ENCODE data around the gene FMR1NB.

Gene FMR1NB

DNA sequence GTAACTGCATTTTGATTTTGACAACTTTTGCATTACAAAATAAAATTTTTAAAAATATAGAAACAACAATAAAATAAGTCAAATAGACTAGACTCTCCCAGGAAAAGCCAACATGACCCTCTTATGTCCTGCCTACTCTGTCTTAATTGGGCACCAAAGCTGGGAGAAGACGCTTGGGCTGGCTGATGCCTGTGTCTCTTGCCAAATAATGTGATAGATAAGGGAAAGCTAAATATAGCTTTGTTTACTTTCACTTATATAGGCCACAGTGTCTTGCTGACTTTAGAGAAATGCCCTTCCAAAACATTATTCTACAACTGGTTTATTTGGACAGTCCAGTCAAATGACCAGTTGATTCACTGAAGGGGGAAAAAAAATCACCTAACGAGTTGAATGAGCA, 54.2 kb downstream of the FMR1NB start:
- no peak overlapping the region for H3K27ac ChIP-seq (ENCODE audit: low read length)
- no peaks in the 10 kb centered on the region for H3K9me3 ChIP-seq (ENCODE audit: insufficient read depth, low read length, severe bottlenecking)
- TF ChIP-seq, protein P1, sequence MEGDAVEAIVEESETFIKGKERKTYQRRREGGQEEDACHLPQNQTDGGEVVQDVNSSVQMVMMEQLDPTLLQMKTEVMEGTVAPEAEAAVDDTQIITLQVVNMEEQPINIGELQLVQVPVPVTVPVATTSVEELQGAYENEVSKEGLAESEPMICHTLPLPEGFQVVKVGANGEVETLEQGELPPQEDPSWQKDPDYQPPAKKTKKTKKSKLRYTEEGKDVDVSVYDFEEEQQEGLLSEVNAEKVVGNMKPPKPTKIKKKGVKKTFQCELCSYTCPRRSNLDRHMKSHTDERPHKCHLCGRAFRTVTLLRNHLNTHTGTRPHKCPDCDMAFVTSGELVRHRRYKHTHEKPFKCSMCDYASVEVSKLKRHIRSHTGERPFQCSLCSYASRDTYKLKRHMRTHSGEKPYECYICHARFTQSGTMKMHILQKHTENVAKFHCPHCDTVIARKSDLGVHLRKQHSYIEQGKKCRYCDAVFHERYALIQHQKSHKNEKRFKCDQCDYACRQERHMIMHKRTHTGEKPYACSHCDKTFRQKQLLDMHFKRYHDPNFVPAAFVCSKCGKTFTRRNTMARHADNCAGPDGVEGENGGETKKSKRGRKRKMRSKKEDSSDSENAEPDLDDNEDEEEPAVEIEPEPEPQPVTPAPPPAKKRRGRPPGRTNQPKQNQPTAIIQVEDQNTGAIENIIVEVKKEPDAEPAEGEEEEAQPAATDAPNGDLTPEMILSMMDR (IDR thresholded peaks at IDR 0.05; ENCODE audit: borderline replicate concordance, extremely low read depth, low read length, poor library complexity, severe bottlenecking), result no peak
- no peak for TF ChIP-seq EZH2 (IDR thresholded peaks at IDR 0.05; ENCODE audit: borderline replicate concordance, low read depth, low read length, severe bottlenecking)
- H3K9ac ChIP-seq (ENCODE audit: low read depth, low read length), result no peak overlapping the region
- no peak for ATAC-seq (ENCODE audit: insufficient read depth, low read depth)
- DNase-seq, result no peak
- H3K79me2 ChIP-seq (ENCODE audit: insufficient read depth, low read length), result no peaks in the 10 kb centered on the region
- H3K27me3 ChIP-seq (ENCODE audit: insufficient read depth, low read length, poor library complexity), result no peaks in the 10 kb centered on the region
- no peak overlapping the region for H2AFZ ChIP-seq (ENCODE audit: low read depth, low read length)
- H3K4me1 ChIP-seq (ENCODE audit: insufficient read depth, low read length), result no peaks in the 10 kb centered on the region
- no peaks in the 10 kb centered on the region for H4K20me1 ChIP-seq (ENCODE audit: insufficient read depth, low read length)
- no peak overlapping the region for H3K4me3 ChIP-seq (ENCODE audit: low read depth in 1 of 2, low read length in 2 of 2)
- H3K36me3 ChIP-seq (ENCODE audit: insufficient read depth, low read length), result no peaks in the 10 kb centered on the region
- no peak overlapping the region for H3K4me2 ChIP-seq (ENCODE audit: insufficient read depth, low read length)

DNA sequence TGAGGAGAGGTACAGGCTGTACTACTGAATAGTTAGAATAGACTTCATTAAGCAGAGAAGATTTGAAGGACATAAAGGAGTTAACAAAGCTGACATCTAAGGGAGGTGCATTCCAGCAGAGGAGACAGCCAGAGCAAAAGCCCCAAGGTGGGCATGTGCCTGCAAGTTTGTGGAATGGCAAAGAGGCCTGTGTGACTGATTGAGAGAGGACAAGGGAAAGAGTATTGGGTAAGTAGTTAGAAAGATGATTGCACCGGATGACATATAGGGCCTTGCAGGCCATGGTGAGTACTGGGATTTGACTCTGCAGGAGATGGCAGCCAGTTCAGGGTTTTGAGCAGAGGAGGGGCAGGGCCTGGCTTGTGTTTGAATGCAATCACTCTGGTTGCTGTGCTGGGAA, 55.9 kb downstream of the FMR1NB start:
- Histone ChIP-seq H3K36me3 (ENCODE audit: insufficient read depth, low read length) (no peaks in the 10 kb centered on the region), H3K4me1 (ENCODE audit: insufficient read depth, low read length) (no peaks in the 10 kb centered on the region), H3K9ac (ENCODE audit: low read depth, low read length) (no peak overlapping the region), H3K79me2 (ENCODE audit: insufficient read depth, low read length) (no peaks in the 10 kb centered on the region), H3K27ac (ENCODE audit: low read length) (no peak overlapping the region), H3K27me3 (ENCODE audit: insufficient read depth, low read length, poor library complexity) (no peaks in the 10 kb centered on the region), H3K4me3 (ENCODE audit: low read depth in 1 of 2, low read length in 2 of 2) (no peak overlapping the region), H2AFZ (ENCODE audit: low read depth, low read length) (no peak overlapping the region), H4K20me1 (ENCODE audit: insufficient read depth, low read length) (no peaks in the 10 kb centered on the region), H3K9me3 (ENCODE audit: insufficient read depth, low read length, severe bottlenecking) (no peaks in the 10 kb centered on the region), H3K4me2 (ENCODE audit: insufficient read depth, low read length) (no peak overlapping the region)
- DNase-seq, result no peak
- TF ChIP-seq EZH2 (IDR thresholded peaks at IDR 0.05; ENCODE audit: borderline replicate concordance, low read depth, low read length, severe bottlenecking), result no peak
- TF ChIP-seq, protein P1 (IDR thresholded peaks at IDR 0.05; ENCODE audit: borderline replicate concordance, extremely low read depth, low read length, poor library complexity, severe bottlenecking), result no peak
- ATAC-seq (ENCODE audit: insufficient read depth, low read depth), result no peak

DNA sequence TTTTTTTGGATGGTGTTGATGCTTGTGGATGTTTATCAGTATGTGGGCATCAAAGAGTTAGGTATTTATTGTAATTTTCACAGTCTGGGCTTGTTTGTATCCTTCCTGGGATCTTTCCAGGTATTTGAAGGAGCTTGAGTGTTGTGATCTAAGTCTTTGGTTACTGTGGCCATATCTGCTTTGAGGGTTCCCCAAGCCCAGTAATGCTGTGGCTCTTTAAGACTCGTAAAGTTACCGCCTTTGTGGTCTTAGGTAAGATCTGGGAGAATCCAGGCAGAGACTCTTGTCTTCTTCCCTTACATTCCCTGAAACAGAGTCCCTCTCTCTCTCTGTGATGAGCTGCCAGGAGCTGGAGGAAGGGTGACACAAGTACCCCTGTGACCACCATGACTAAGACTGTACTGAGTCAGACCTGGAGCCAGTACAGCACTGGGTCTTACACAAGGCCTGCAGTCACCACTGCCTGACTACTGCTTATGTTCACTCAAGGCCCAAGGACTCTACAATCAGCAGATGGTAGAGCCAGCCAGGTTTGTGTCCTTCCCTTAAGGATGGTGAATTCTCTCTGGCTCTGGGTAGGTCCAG, 62.2 kb downstream of the FMR1NB start:
- Histone ChIP-seq H3K36me3 (ENCODE audit: insufficient read depth, low read length) (no peaks in the 10 kb centered on the region), H3K9ac (ENCODE audit: low read depth, low read length) (no peak overlapping the region), H3K4me1 (ENCODE audit: insufficient read depth, low read length) (peaks cover 2% of the 10 kb centered on the region; the same call in 1 of the 2 replicates), H3K27ac (ENCODE audit: low read length) (no peak overlapping the region), H3K9me3 (ENCODE audit: insufficient read depth, low read length, severe bottlenecking) (no peaks in the 10 kb centered on the region), H2AFZ (ENCODE audit: low read depth, low read length) (no peak overlapping the region), H3K79me2 (ENCODE audit: insufficient read depth, low read length) (no peaks in the 10 kb centered on the region), H3K4me3 (ENCODE audit: low read depth in 1 of 2, low read length in 2 of 2) (no peak overlapping the region), H3K4me2 (ENCODE audit: insufficient read depth, low read length) (no peak overlapping the region), H3K27me3 (ENCODE audit: insufficient read depth, low read length, poor library complexity) (no peaks in the 10 kb centered on the region), H4K20me1 (ENCODE audit: insufficient read depth, low read length) (no peaks in the 10 kb centered on the region)
- ATAC-seq (ENCODE audit: insufficient read depth, low read depth) (no peak), DNase-seq (no peak)
- TF ChIP-seq, protein P1 (IDR thresholded peaks at IDR 0.05; ENCODE audit: borderline replicate concordance, extremely low read depth, low read length, poor library complexity, severe bottlenecking), result no peak
- no peak for TF ChIP-seq EZH2 (IDR thresholded peaks at IDR 0.05; ENCODE audit: borderline replicate concordance, low read depth, low read length, severe bottlenecking)
